HEK293T (cell line): ENCODE data around the gene GPR68.

ENCODE experiments used
- BHLHE40 ChIP-seq: fragments of 450-650 bp; IDR thresholded peaks from 2 replicates; pipeline ENCODE4 v1.6.1; 2016; ENCODE audit warnings: mild to moderate bottlenecking, moderate library complexity, borderline replicate concordance
- FOXM1 ChIP-seq: fragments of 450-650 bp; IDR thresholded peaks from 2 replicates; pipeline ENCODE4 v1.6.1; 2017; ENCODE audit warnings: mild to moderate bottlenecking, borderline replicate concordance
- HDGF ChIP-seq: fragments of 450-650 bp; IDR thresholded peaks from 2 replicates; pipeline ENCODE4 v1.6.1; 2017; ENCODE audit warnings: antibody characterized with exemption, borderline replicate concordance
- L3MBTL2 ChIP-seq: fragments of 450-650 bp; conservative IDR thresholded peaks from 2 replicates; pipeline ENCODE4 v1.6.1; 2016; ENCODE audit warnings: mild to moderate bottlenecking
- SP1 ChIP-seq: fragments of 450-650 bp; IDR thresholded peaks from 2 replicates; pipeline ENCODE4 v1.6.1; 2017
- TARDBP ChIP-seq: fragments of 450-650 bp; IDR thresholded peaks from 2 replicates; pipeline ENCODE4 v1.6.1; 2016

- TF ChIP-seq FOXM1 (no peak), SP1 (no peak), HDGF (no peak), L3MBTL2 (no peak), BHLHE40 (no peak), TARDBP (no peak)
Measured at GRCh38 chr14:91245029-91245428, 525 bp upstream of the GPR68 start.
